HG03108 (cell line): ENCODE data around the gene SUN2.

Experiments used
- ATAC-seq: cut with Tn5 transposase; IDR thresholded peaks from one replicate; pipeline ENCODE4 v1.9.1; 2021; ENCODE audit warnings: moderate library complexity; ENCODE audit not compliant: unreplicated experiment

SUN2 gene

GRCh38 chr22:38755155-38755910, 465 bp downstream of the SUN2 start:
- peak; percentile 32 for ATAC-seq

- no peak for ATAC-seq
These were observed 1.0 kb downstream of the SUN2 start for GRCh38 chr22:38754751-38755154.

- ATAC-seq, result no peak
These were observed 1.6 kb downstream of the SUN2 start for GRCh38 chr22:38753948-38754750.

- peak; percentile 31 for ATAC-seq
These were observed 4.1 kb downstream of the SUN2 start for GRCh38 chr22:38751422-38752346.

GRCh38 chr22:38751066-38751421, 4.8 kb downstream of the SUN2 start:
- no peak for ATAC-seq

GRCh38 chr22:38750638-38751037, 5.2 kb downstream of the SUN2 start:
- no peak for ATAC-seq

GRCh38 chr22:38750104-38750503, 5.7 kb downstream of the SUN2 start:
- ATAC-seq, result no peak

- ATAC-seq, result no peak
These were observed 7.2 kb downstream of the SUN2 start for GRCh38 chr22:38748487-38749136.

GRCh38 chr22:38745676-38746460, 9.9 kb downstream of the SUN2 start:
- ATAC-seq, result no peak

GRCh38 chr22:38744981-38745380, 10.8 kb downstream of the SUN2 start:
- no peak for ATAC-seq

- no peak for ATAC-seq
These were observed 13.4 kb downstream of the SUN2 start for GRCh38 chr22:38742176-38742942.

GRCh38 chr22:38741576-38741975, 14.2 kb downstream of the SUN2 start:
- ATAC-seq, result no peak

- ATAC-seq, result no peak
These were observed 14.6 kb downstream of the SUN2 start for GRCh38 chr22:38741166-38741565.

- ATAC-seq, result no peak
These were observed 15.0 kb downstream of the SUN2 start for GRCh38 chr22:38740754-38741153.

- no peak for ATAC-seq
These were observed 15.6 kb downstream of the SUN2 start for GRCh38 chr22:38740116-38740723.

- ATAC-seq, result no peak
These were observed 16.3 kb downstream of the SUN2 start for GRCh38 chr22:38739300-38740055.

GRCh38 chr22:38738475-38739070, 17.2 kb downstream of the SUN2 start:
- no peak for ATAC-seq
